Iris pigment epithelial cell (primary cell): ENCODE data around the gene CKS1B.

ENCODE experiments used
- DNase-seq: peaks from one replicate; pipeline ENCODE4 v3.0.0-alpha.2; 2011; ENCODE audit warnings: low read depth

The CKS1B gene

DNA sequence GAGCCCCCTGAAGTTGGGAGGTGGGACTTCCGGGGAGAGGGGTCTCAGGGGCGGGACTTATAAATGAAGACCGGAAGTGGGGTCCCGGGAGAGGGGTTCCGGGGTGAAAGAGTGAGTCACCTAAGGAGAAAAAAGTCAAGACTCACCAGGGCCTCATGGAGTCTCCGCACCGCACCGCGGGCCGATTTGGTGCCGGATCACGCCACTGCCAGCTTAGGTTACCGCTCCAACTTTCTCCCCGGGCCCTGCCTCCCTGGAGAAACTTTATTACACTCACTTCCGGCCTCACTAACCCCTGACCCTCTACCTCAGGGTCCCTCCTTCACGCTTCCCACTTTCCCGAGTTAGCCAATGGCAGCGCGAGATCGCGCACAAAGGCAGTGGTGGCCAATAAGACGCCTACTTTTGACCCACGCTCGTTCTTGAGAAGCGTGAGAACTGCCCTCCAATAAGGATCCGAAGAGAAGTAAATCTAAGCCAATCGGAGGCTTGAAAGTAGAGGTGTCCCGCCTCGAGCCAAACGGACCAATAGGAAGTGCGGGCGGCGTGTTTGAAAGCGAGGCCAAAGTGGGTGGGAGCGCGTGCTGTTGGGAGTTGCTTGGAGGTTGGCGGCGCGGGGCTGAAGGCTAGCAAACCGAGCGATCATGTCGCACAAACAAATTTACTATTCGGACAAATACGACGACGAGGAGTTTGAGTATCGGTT, at the start of gene CKS1B:
Gene CKS1B, plus strand, starts transcription at position 580 of the 706 bp plus-strand sequence. Its CDS starts 65 bp downstream, at position 645.
- peak; percentile 100 for DNase-seq

DNA sequence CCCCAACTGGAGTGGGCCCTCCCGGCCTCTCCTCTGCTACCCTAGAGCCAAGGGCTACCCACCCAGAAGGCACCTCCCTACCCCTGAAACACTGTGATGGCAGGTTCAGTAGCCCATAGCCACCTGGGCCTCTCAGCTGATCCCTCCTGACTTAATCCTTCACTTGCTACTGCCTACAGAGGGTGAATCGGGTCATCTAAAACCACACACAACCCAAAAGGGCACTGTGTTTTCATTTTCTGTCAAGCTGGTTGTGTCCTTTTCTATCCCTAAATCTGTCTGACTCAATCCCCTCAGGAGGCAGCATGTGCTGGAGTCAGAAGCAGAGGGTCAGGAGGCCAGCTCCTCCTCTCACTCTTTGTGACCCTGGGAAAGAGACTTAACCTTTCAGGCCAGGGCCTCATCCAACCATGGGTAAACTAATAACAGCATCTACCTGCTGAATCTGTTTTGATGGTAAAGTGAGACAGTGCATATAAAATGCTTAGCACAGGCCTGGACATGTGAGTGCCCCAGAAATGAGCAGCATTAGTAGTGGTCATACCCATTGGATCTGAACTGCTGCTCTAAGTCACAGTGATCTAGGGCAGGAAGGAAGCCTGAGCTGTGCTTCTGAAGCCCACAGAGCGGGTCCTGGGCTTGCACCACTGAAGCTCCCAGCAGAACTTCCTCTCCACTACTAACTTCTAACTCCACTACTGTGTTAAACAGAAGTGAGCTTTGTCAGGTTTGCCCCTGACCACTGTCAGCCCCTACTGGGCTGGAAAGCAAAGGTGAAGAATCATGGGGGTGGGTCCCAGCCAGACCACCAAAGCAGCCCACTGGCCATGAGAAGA, 48.9 kb upstream of the CKS1B start:
- DNase-seq: no peak

GRCh38 chr1:154926201-154926600, 48.3 kb upstream of the CKS1B start:
- no peak for DNase-seq

GRCh38 chr1:154931940-154932487, 42.5 kb upstream of the CKS1B start:
- DNase-seq: no peak

GRCh38 chr1:154934358-154934948, 40.0 kb upstream of the CKS1B start:
- DNase-seq: no peak

GRCh38 chr1:154935749-154936554, 38.5 kb upstream of the CKS1B start:
- no peak for DNase-seq

DNA sequence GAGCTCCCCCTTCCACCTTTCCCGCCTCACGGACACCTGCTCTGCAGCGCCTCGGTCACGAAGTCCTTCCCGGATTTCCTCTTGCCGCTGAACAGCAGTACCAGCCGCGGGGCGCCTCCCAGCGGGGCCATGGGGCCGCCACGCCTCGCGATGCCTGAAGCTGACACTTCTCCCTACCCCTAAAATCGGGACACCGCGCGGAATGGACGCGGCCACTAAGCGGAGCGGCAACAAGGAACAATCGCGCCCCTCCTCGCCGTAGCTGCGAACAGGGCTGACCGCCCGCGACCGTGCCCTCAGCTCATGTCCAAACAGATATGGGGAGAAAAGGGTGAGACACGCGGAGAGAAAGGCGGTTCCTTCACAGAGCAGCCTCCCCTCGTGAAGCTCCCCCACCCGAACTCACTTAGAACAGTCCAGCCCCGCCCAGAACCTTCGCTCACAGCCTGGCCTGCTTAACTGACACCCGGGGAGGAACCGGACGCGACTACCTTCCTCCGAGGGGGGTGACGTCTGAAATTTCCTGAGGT, 37.9 kb upstream of the CKS1B start, which contains the start of gene PMVK:
Gene PMVK, minus strand, starts transcription at position 165 of the 530 bp plus-strand sequence. Its CDS starts 34 bp downstream, at position 131.
- DNase-seq: peak; percentile 97

GRCh38 chr1:154937085-154937987, 37.1 kb upstream of the CKS1B start:
- peak; percentile 98 for DNase-seq

DNA sequence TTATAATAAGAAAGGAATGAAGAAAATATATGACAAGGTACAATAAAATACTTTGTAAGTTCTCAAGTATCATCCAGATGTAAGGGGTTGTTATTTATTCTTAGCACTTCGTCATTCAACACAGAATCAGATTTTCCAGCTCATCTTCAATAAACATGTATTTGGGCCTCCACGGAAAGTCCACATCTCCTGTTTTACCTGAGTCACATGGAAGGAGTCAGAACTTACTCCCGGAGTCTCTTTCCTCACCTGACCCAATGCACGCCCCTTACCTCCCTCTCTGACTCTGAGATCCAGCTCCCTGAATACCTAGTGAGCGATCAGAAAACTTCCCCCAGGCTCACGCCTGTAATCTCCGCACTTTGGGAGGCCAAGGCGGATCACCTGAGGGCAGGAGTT, 36.5 kb upstream of the CKS1B start:
- DNase-seq: no peak

DNA sequence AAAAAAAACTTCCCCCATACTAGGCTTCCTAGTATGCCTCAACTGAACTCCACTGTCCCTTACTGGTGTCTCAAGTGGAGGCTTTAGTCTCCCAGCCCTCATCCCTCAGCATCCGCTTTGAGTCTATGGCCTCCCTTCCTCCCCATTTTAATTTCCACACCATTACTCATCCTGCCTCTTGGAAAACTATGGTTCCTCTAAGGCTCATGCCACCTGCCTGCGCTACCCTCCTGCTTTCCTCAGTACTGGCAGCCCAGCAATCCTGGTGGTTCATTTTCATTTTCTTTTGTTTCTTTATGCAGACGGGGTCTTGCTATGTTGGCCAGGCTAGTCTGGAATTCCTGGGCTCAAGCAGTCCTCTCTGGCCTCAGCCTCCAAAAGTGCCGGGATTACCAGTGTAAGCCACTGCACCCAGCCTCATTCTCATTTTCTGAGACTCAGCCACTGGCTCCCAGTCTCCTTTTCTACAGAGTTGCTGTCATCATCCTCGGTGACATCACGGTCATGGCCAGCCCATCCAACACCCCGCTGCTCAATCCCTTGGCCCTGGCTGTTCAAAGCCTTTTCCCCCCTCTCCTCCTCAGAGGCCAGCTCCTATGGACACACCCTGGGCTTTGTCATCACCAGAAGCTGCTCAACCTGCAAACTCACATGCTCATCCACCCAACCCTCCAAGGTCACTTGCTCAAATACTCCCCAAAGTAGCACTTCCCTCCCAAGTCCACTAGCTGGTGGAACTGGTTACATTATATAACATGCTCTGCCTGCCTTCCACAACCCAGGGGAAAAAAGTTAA, 35.7 kb upstream of the CKS1B start:
- no peak for DNase-seq

- DNase-seq: no peak
Observed at GRCh38 chr1:154940213-154940560, 34.3 kb upstream of the CKS1B start.

DNA sequence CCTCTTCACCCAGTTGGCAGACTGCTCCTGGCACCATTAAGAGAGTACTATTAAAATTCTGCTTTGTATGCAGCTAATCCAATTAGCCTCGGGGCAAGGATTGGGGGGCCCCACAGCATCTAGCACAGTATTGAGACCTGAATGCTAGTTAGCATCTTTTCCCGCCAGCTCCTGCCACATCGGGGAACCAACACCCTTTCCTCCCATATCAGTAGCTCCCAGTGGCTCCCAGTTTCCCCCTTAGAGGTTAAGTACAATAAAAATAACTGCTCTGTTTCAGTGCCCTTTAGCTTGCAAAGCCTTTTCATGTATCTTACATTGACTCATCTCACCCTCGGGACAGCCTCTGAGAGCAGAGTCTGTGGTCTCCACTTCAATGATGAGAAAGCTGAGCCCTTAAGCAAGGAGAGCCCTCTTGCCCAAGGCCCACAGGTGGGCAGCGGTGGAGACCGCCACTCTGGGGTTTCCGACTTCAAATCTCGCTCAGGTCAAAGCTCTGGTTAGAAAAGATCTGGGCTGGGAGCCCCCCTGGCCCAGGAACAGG, 33.8 kb upstream of the CKS1B start:
- DNase-seq: no peak

DNA sequence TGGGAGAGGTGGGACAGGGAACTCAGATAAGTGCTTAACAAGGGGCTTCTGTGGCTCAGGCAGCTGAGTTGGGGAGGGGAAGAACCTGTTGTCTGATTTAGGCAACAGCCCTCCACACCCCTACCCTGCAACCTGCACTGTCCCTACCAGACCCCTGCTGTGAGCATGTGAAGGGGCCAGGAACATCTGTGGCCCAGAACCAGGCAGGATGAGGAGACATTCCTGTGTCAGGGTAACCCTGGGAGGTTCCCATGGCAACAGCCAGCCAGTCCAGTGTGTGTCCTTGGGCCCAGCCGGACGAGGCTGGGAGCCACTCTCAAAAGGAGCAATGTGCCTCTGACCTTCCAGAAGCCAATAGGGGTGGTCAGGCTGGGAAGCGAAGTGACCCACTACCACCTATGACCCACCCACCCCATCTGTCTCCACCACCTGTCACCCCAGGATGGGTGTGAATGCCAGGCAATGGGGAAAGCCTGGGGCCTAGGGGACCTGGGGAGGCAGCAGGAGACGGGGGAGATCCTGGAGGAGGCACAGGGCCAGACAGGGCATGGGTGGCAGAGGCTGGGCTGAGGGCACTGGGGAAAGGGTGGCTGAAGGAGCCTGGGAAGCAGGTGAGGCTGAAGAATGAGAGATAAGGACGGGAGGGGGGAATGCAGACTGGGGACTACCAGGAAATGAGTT, 33.0 kb upstream of the CKS1B start:
- peak; percentile 22 for DNase-seq

- DNase-seq: peak; percentile 21
Observed at GRCh38 chr1:154943649-154944400, 30.7 kb upstream of the CKS1B start.

DNA sequence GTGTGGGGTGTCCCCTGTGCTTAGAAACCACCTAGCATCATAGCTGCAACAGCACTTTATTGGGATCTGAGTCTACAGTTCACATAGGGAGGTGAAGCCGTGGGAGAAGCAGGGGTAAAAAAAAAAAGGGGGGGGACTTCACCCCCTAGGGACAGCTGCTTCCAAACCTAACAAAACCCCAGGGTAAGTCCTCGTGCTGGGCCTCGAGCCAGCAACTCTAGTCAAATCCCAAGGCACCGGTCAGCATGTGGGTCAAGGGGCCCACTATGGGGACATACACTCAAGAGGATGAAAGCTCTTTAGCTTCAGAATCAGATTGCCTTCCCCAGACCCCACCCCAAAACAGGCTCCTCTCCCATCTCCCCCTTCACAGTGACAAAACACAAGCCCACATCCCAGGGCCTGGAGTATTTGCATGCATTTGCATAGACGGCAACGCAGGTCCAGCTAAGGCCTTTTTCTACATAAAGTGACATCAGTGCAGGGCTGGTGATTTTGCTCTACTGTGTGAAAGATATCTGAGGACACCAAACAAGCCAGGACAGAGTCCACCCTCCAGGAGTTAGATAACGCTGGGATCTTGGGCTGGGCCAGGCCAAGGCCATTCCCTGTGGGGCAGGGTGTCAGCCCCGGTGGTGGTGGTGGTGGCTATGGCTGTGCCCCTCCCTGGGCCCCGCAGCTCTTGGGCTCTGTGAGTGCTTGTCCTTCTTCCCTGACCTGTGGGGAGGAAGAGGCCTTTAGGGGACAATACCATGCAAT, 29.9 kb upstream of the CKS1B start:
- DNase-seq: no peak

DNA sequence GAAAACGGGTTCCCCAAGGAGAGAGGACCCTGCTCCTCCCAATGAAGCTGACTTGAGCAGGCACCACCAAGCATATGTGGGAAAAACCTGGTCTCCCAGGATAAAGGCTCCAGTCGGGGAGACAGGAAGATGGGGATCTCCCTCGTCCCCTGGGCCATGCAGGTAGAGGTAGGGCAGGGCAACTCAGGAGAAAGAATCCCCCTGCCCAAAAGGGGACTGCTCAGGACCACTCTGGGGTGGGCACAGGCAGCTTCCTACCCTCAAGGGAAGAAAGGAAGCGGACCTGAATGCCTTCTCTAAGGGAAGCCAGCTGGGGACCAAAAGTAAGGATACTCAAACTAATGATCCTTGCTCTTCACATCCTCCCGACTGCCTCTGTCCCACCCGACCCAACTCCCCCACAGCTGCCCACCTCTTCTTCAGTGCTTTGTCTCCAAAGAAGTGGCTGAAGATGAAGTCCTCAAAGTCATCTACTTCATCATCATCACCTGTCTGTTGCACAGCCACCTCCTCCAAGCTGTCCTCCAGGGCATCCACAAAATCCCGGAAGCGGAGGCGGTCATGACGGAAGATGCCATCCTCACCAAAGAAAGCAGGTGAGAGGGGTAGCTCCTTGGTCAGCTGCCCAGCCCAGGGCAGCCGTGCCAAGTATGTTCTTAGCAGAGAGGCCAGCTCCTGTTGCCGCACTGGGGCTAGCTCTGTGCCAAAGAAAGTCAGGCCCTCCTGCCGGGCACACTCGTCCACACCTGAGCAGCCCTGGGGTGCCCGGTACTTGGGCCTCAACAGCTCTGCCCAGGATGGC, 29.1 kb upstream of the CKS1B start:
- DNase-seq: no peak
